Left ventricle myocardium inferior (tissue), 1 donor: Measurements from ENCODE around the gene KCTD19. TPM values are rescaled to one million over a fixed set of nuclear protein-coding genes. Genes with fewer than 3 reads are reported as not detected.
A peak's percentile ranks its signal among the peaks of the same experiment; 100 is the strongest.

Experiments
- DNase-seq: peaks from one replicate; pipeline ENCODE4 v3.0.0-alpha.2; 2020
- H3K27ac ChIP-seq: fragments of 200-600 bp; replicated peaks from 2 replicates; pipeline ENCODE4 v1.8.0; 2021
- H3K27me3 ChIP-seq: fragments of 200-600 bp; 2 replicates; pipeline ENCODE4 v1.8.0; 2021; ENCODE audit warnings: low read depth
- H3K36me3 ChIP-seq: fragments of 200-600 bp; 2 replicates; pipeline ENCODE4 v1.8.0; 2021
- H3K4me1 ChIP-seq: fragments of 200-600 bp; 2 replicates; pipeline ENCODE4 v1.8.0; 2021
- H3K4me3 ChIP-seq: fragments of 200-600 bp; 2 replicates; pipeline ENCODE4 v1.8.0; 2021; ENCODE audit warnings: mild to moderate bottlenecking, moderate library complexity
- H3K9me3 ChIP-seq: fragments of 200-600 bp; replicated peaks from 2 replicates; pipeline ENCODE4 v1.8.0; 2021
- CTCF ChIP-seq: fragments of 200-600 bp; IDR thresholded peaks from 2 replicates; pipeline ENCODE4 v1.8.0; 2021; ENCODE audit warnings: antibody characterized with exemption, mild to moderate bottlenecking, borderline replicate concordance
- intact Hi-C: fragments of 100-400 bp; cut with micrococcal nuclease; formaldehyde crosslinking; loops from one replicate; pipeline ENCODE4 v1.11.0; 2022
- total RNA-seq: library from RNA; stranded (reverse); fragmentation: NEBNext Ultra II Directional; extraction: Animal tissue kit (Norgen Biotek cat#: 25700); gene quantifications from one replicate; pipeline ENCODE4 v1.2.1, GENCODE V29; 2021
- donor health status: DM: no; HTN: yes; CAD: no; lungs with severe emphysema.

The KCTD19 gene
- total RNA-seq, 1 donor from 2014 or later, result not detected

DNA sequence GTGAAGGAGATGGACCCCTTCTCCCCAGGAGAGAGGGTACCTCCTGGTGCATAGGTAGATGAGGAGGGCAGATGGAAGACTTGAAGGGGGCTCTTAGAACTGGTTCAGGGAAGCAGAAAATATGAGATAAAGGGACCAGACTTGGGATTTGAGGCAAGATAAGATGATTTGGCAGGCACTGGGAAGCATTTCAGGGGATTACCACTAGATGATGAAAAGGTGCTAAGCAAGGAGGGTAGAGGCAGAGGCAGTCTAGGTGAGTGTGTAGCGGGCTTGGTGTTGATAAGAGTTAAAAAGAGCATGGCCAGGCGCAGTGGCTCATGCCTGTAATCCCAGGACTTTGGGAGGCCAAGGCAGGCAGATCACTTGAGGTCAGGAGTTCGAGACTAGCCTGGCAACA is 63.3 kb downstream of the KCTD19 start:
- DNase-seq, result no peak
- Histone ChIP-seq H3K4me3 (no peak overlapping the region), H3K27me3 (peaks cover 5% of the 10 kb centered on the region), H3K27ac (no peak overlapping the region), H3K9me3 (no peaks in the 10 kb centered on the region), H3K36me3 (no peaks in the 10 kb centered on the region), H3K4me1 (peaks cover 7% of the 10 kb centered on the region)
- TF ChIP-seq CTCF, result no peak
- intact Hi-C loops, result no loop called here

DNA sequence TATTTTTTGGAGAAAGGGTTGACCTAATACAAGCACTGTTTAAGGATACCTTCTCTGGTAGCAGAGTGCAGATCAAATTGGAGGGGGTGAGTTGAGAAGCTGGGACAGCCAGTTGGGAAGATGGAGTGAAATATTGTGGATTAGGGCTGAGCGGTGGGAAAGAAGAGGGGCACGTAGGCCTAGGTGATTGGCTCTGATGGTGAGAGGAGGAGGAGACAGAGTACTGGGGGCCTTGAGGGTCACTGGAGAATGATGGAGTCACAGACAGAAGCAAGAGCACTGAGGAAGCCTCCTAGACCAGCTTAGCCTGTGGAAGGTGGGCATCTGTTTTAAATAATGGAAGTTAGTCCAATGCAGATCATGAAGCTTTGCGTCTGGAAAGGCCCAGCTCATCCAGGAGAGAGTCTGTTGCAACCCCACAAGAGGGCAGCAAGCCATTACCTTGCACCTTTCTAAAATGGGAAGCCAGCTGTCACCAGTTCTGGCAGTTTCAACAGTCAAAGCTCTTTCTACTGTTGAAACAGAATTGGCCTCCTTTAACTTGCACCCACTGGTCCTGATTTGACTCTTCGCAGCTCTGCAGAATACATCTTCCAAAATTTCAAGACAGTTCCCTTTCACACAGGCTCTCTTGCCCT is 66.0 kb downstream of the KCTD19 start:
- no peaks in the 10 kb centered on the region for H3K27me3 ChIP-seq
- intact Hi-C loops, result no loop called here
- H3K9me3 ChIP-seq, result no peaks in the 10 kb centered on the region
- peaks cover 7% of the 10 kb centered on the region for H3K4me1 ChIP-seq
- no peak for DNase-seq
- no peak overlapping the region for H3K4me3 ChIP-seq
- H3K27ac ChIP-seq, result no peak overlapping the region
- no peaks in the 10 kb centered on the region for H3K36me3 ChIP-seq
- TF ChIP-seq CTCF, result peak; percentile 70

GRCh38 chr16:67259705-67260104 is 66.8 kb downstream of the KCTD19 start:
- TF ChIP-seq CTCF, result no peak

GRCh38 chr16:67258161-67258835 is 68.2 kb downstream of the KCTD19 start:
- intact Hi-C loops, result no loop called here
- DNase-seq, result no peak
- Histone ChIP-seq H3K4me1 (peaks cover 7% of the 10 kb centered on the region), H3K27ac (no peak overlapping the region), H3K4me3 (no peak overlapping the region), H3K9me3 (no peaks in the 10 kb centered on the region), H3K27me3 (no peaks in the 10 kb centered on the region), H3K36me3 (no peaks in the 10 kb centered on the region)
- no peak for TF ChIP-seq CTCF

More at GRCh38 chr16:67259705-67260104, 66.8 kb downstream of the KCTD19 start:
- intact Hi-C loops, result no loop called here
- H3K27ac ChIP-seq, result no peak overlapping the region
- no peaks in the 10 kb centered on the region for H3K9me3 ChIP-seq
- H3K4me3 ChIP-seq, result no peak overlapping the region
- no peaks in the 10 kb centered on the region for H3K27me3 ChIP-seq
- H3K36me3 ChIP-seq, result no peaks in the 10 kb centered on the region
- no peak for DNase-seq
- peaks cover 7% of the 10 kb centered on the region for H3K4me1 ChIP-seq

- Histone ChIP-seq H3K27ac (no peak overlapping the region), H3K9me3 (no peaks in the 10 kb centered on the region), H3K4me3 (no peak overlapping the region), H3K4me1 (peaks cover 7% of the 10 kb centered on the region), H3K36me3 (no peaks in the 10 kb centered on the region), H3K27me3 (no peaks in the 10 kb centered on the region)
- TF ChIP-seq CTCF, result no peak
- DNase-seq, result no peak
- intact Hi-C loops, result no loop called here
Measured at GRCh38 chr16:67257486-67258160, 68.9 kb downstream of the KCTD19 start.
